A549 (cell line): Measurements from ENCODE around the gene CTBP1. TPM values are rescaled to one million over a fixed set of nuclear protein-coding genes. Genes with fewer than 3 reads are reported as not detected.

ENCODE experiments used
- ATAC-seq, 2 experiments: fragments of 200-7000 bp in 1 of 2; fragments of >200 bp in 1 of 2; cut with Nextera tagmentation in 1 of 2; cut with Tn5 transposase in 1 of 2; 3 replicates each; pipeline versions ENCODE4 v1.8.0 to v1.9.1; 2018 to 2020; ENCODE audit warnings: mild to moderate bottlenecking in 1 of 2, moderate library complexity in 1 of 2
- CTCF ChIA-PET: fragments of 300-600 bp; sonication (Branson Sonifier 250); formaldehyde crosslinking; extraction: SDS; loops from one replicate; lab custom pipeline; 2021; ENCODE audit warnings: antibody characterized with exemption, inconsistent platforms; lab: Yijun Ruan, JAX
- POLR2A ChIA-PET: fragments of 350-600 bp; formaldehyde crosslinking; extraction: SDS; loops from one replicate; lab custom pipeline; 2021; ENCODE audit warnings: antibody characterized with exemption, inconsistent platforms; lab: Yijun Ruan, JAX
- DNase-seq, 2 experiments: peaks; one replicate each; pipeline versions ENCODE4 v3.0.0 to v3.0.0-alpha.2; 2011 to 2016; ENCODE audit warnings: low read depth in 1 of 2, low spot score in 1 of 2
- FAIRE-seq: peaks from 2 replicates; lab custom pipeline; 2011; peaks lifted over from hg19 to GRCh38; lab: Jason Lieb, UNC
- H3K27ac ChIP-seq, 2 experiments: fragments of >200 bp; sonication (Bioruptor Twin); formaldehyde crosslinking; 3 replicates each; pipeline ENCODE4 v1.5.1; 2016 to 2017
- H3K4me1 ChIP-seq: fragments of >200 bp; sonication (Bioruptor Twin); formaldehyde crosslinking; 3 replicates; pipeline ENCODE4 v1.6.1; 2016
- H3K4me2 ChIP-seq: fragments of >200 bp; sonication (Bioruptor Twin); formaldehyde crosslinking; 3 replicates; pipeline ENCODE4 v1.6.1; 2016
- H3K4me3 ChIP-seq: fragments of >200 bp; sonication (Bioruptor Twin); formaldehyde crosslinking; 3 replicates; pipeline ENCODE4 v1.5.1; 2016
- H3K9me3 ChIP-seq: fragments of >200 bp; sonication (Bioruptor Twin); formaldehyde crosslinking; 3 replicates; pipeline ENCODE4 v1.6.1; 2016
- ATOH8 ChIP-seq: fragments of 250-450 bp; sonication (Bioruptor Pico); IDR thresholded peaks from 2 replicates; pipeline ENCODE4 v1.5.0; 2020; ENCODE audit warnings: low read depth, mild to moderate bottlenecking, moderate library complexity
- CBX2 ChIP-seq: fragments of 200-600 bp; sonication (generic); IDR thresholded peaks from 2 replicates; pipeline ENCODE4 v1.6.1; 2016; ENCODE audit warnings: low read depth, mild to moderate bottlenecking, borderline replicate concordance
- CBX8 ChIP-seq: fragments of 200-600 bp; sonication (generic); IDR thresholded peaks from 2 replicates; pipeline ENCODE4 v1.6.1; 2016
- CEBPB ChIP-seq, 2 experiments: fragments of >200 bp in 1 of 2; sonication (Bioruptor Twin) in 1 of 2; formaldehyde crosslinking in 1 of 2; IDR thresholded peaks; 2 replicates each; pipeline ENCODE4 v1.6.1; 2012 to 2016
- CHD2 ChIP-seq: fragments of 150-350 bp; IDR thresholded peaks from 2 replicates; pipeline ENCODE4 v1.6.1; 2014; ENCODE audit warnings: low read length; ENCODE audit not compliant: partially characterized antibody
- CHD4 ChIP-seq: fragments of 200-600 bp; sonication (generic); IDR thresholded peaks from 2 replicates; pipeline ENCODE4 v1.6.1; 2016; ENCODE audit warnings: antibody characterized with exemption, mild to moderate bottlenecking, borderline replicate concordance
- CTCF ChIP-seq: fragments of >200 bp; sonication (Bioruptor Twin); formaldehyde crosslinking; IDR thresholded peaks from 3 replicates; pipeline ENCODE4 v1.5.1; 2016
- ELK1 ChIP-seq: fragments of 150-350 bp; IDR thresholded peaks from 2 replicates; pipeline ENCODE4 v1.6.1; 2014; ENCODE audit warnings: low read depth, mild to moderate bottlenecking, low read length
- FOSB ChIP-seq: fragments of 250-450 bp; sonication (Bioruptor Pico); IDR thresholded peaks from 2 replicates; pipeline ENCODE4 v1.5.0; 2020; ENCODE audit warnings: mild to moderate bottlenecking, moderate library complexity
- HDAC2 ChIP-seq: fragments of 200-600 bp; sonication (generic); IDR thresholded peaks from 2 replicates; pipeline ENCODE4 v1.6.1; 2016
- HEYL ChIP-seq: fragments of 250-450 bp; sonication (Bioruptor Pico); IDR thresholded peaks from 2 replicates; pipeline ENCODE4 v1.8.0; 2021; ENCODE audit warnings: mild to moderate bottlenecking, moderate library complexity
- HOXA7 ChIP-seq: fragments of 250-450 bp; sonication (Bioruptor Pico); IDR thresholded peaks from 2 replicates; pipeline ENCODE4 v1.5.0; 2020; ENCODE audit warnings: mild to moderate bottlenecking, moderate library complexity
- HOXB5 ChIP-seq: fragments of 250-450 bp; sonication (Bioruptor Pico); IDR thresholded peaks from 2 replicates; pipeline ENCODE4 v1.5.0; 2020; ENCODE audit warnings: mild to moderate bottlenecking, moderate library complexity
- MAFK ChIP-seq: fragments of 450-650 bp; IDR thresholded peaks from 2 replicates; pipeline ENCODE4 v1.6.1; 2014; ENCODE audit not compliant: partially characterized antibody
- MAZ ChIP-seq: fragments of 150-350 bp; IDR thresholded peaks from 2 replicates; pipeline ENCODE4 v1.6.1; 2014; ENCODE audit warnings: antibody characterized with exemption, low read depth, low read length, borderline replicate concordance
- MYC ChIP-seq: IDR thresholded peaks from 2 replicates; pipeline ENCODE4 v1.6.1; 2012; ENCODE audit warnings: mild to moderate bottlenecking, inconsistent platforms, low read length, improper control_type of control experiment, borderline replicate concordance
- PBX3 ChIP-seq: IDR thresholded peaks from 2 replicates; pipeline ENCODE4 v1.6.1; 2012
- POLR2A ChIP-seq: IDR thresholded peaks from 2 replicates; pipeline ENCODE4 v1.6.1; 2012; ENCODE audit warnings: mild to moderate bottlenecking, low read length
- REST ChIP-seq: fragments of 200-600 bp; sonication (generic); IDR thresholded peaks from 2 replicates; pipeline ENCODE4 v1.6.1; 2016; ENCODE audit warnings: antibody characterized with exemption, mild to moderate bottlenecking, moderate library complexity
- RFX5 ChIP-seq: fragments of 450-650 bp; IDR thresholded peaks from 2 replicates; pipeline ENCODE4 v1.7.1; 2014; ENCODE audit warnings: antibody characterized with exemption, mild to moderate bottlenecking, moderate library complexity
- TFCP2L1 ChIP-seq: fragments of 250-450 bp; sonication (Bioruptor Pico); IDR thresholded peaks from 2 replicates; pipeline ENCODE4 v1.5.0; 2021; ENCODE audit warnings: mild to moderate bottlenecking
- WGBS: methylation state at CpG from one replicate; pipeline ENCODE4 v1.1.6; 2017; ENCODE audit errors: missing lambda C conversion rate; 5-methylcytosine and 5-hydroxymethylcytosine counted together
- polyA plus RNA-seq, 4 experiments: library from polyadenylated mRNA; depleted of rRNA in 3 of 4; stranded (reverse); fragments of >200 nt; fragmentation: RNase III in 1 of 4; extraction: RNeasy Plus Mini Kit Qiagen cat#74134 plus additional on column Dnase treatment in 1 of 4; gene quantifications; 2 replicates in 3 of 4; 3 replicates in 1 of 4; pipeline ENCODE4 v1.2.3, GENCODE V29; 2011 to 2017

CTBP1 gene
- polyA plus RNA-seq, 2 of the 4 experiments (the other 2 are of a cell fraction), result 43.1 to 93.1 TPM

GRCh38 chr4:1223841-1224809 is 24.8 kb downstream of the CTBP1 start (continued):
- no peak for TF ChIP-seq REST
- no peak for TF ChIP-seq PBX3
- TF ChIP-seq FOSB (CRISPR knock-in tag), result no peak

GRCh38 chr4:1222938-1223690 is 25.8 kb downstream of the CTBP1 start:
- 97% methylated on average over 15 of the region's 29 CpGs for WGBS
- ATAC-seq (no peak; a peak in 1 of 6 replicates), DNase-seq (no peak), FAIRE-seq (no peak)
- H3K4me3 ChIP-seq, result no peak overlapping the region
- H3K4me2 ChIP-seq, result no peak overlapping the region
- TF ChIP-seq ELK1, result no peak
- ChIA-PET CTCF (no interaction called here), POLR2A (no interaction called here)
- no peak overlapping the region for H3K27ac ChIP-seq
- no peaks in the 10 kb centered on the region for H3K9me3 ChIP-seq
- no peaks in the 10 kb centered on the region for H3K4me1 ChIP-seq

- ChIA-PET CTCF (no interaction called here), POLR2A (no interaction called here)
- FAIRE-seq, result no peak
- 93% methylated on average over 16 of the region's 34 CpGs for WGBS
- no peak; a peak in 3 of 6 replicates for ATAC-seq
- no peaks in the 10 kb centered on the region for H3K4me1 ChIP-seq
- DNase-seq, result no peak
- no peak overlapping the region for H3K4me3 ChIP-seq
- no peak overlapping the region for H3K4me2 ChIP-seq
- no peaks in the 10 kb centered on the region for H3K9me3 ChIP-seq
- H3K27ac ChIP-seq, result no peak overlapping the region
- TF ChIP-seq HEYL (CRISPR knock-in tag) (no peak), CBX8 (no peak), MAFK (no peak), CBX2 (no peak), MAZ (no peak), CEBPB (IDR thresholded peaks at IDR 0.05) (no peak), HDAC2 (no peak), TFCP2L1 (no peak), CTCF (no peak), POLR2A (no peak), MYC (no peak), ATOH8 (no peak), CHD4 (no peak), RFX5 (no peak), ELK1 (no peak), HOXB5 (CRISPR knock-in tag) (no peak), HOXA7 (CRISPR knock-in tag) (no peak), CHD2 (no peak)
Measured at GRCh38 chr4:1222036-1222789, 26.7 kb downstream of the CTBP1 start.
